Measurements from ENCODE around the gene RFX4. TPM values are rescaled to one million over a fixed set of nuclear protein-coding genes. Genes with fewer than 3 reads are reported as not detected.

The RFX4 gene
- total and polyA plus RNA-seq, 9 of the 15 experiments (the other 6 are each of a cell fraction or from before 2014, with no cell fraction given), result not detected

DNA sequence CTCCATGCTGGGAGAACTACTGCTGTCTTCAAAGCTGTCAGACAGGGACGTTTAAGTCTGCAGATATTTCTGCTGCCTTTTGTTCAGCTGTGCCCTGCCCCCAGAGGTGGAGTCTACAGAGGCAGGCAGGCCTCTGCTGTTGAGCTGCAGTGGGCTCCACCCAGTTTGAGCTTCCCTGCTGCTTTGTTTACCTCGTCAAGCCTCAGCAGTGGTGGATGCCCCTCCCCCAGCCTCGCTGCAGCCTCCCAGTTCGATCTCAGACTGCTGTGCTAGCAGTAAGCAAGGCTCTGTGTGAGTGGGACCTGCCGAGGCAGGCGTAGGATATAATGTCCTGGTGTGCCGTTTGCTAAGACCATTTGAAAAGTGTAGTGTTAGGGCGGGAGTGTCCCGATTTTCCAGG is 31.4 kb upstream of the RFX4 start:
- DNase-seq (ENCODE audit: extremely low read depth in 1 of 4, low spot score in 3 of 4) (peak in 2 of 4 experiments; percentile 14 to 59), FAIRE-seq (no peak), ATAC-seq (peak; percentile 60)
- Histone ChIP-seq H3K27me3 (ENCODE audit: control insufficient read depth in 2 of 2, insufficient read depth in 2 of 2, low read length in 2 of 2) (no peaks in the 10 kb centered on the region), H3K4me1 (replicated peaks in 1 of 2; ENCODE audit: control insufficient read depth in 2 of 2, insufficient read depth in 2 of 2, low read length in 2 of 2) (no peaks in the 10 kb centered on the region; a peak in 1 of 5 replicates), H3K27ac (ENCODE audit: extremely low read depth, low read depth, low read length) (no peak overlapping the region), H3K9me1 (ENCODE audit: control insufficient read depth, insufficient read depth, low read length) (no peaks in the 10 kb centered on the region), H3K79me2 (ENCODE audit: control insufficient read depth, insufficient read depth, low read length) (no peaks in the 10 kb centered on the region), H3K36me3 (ENCODE audit: control insufficient read depth, insufficient read depth, low read length) (no peaks in the 10 kb centered on the region), H3K9ac (ENCODE audit: insufficient read depth in 1 of 2, low read depth in 2 of 2, low read length in 2 of 2) (peak overlapping the region in 1 of 2 experiments; percentile 76; a peak in 1 of 4 replicates), H2AFZ (ENCODE audit: low read depth, low read length) (peak overlapping the region; percentile 40; the same call in 1 of the 2 replicates), H4K20me1 (replicated peaks; ENCODE audit: control insufficient read depth, insufficient read depth, low read length) (no peaks in the 10 kb centered on the region), H3K4me3 (no peak overlapping the region), H3K4me2 (ENCODE audit: insufficient read depth, low read length) (peak overlapping the region; percentile 68), H3K9me3 (replicated peaks; ENCODE audit: control insufficient read depth, insufficient read depth, low read depth, low read length) (0 out of 2 replicates have a peak, but pooled peaks cover 1% of the 10 kb centered on the region)
- no TSS peak for BruUV-seq (replicated peaks)
- ChIA-PET POLR2A (no interaction called here), CTCF (ENCODE audit: low intra/inter-chr PET ratio) (interaction anchor here (0.6 kb wide), 1 partner anchor 95 kb away, joined by 3 read pairs; no protein-coding TSS in a partner anchor)
- 1% methylated on average over 9 of the region's 9 CpGs for WGBS (ENCODE audit: insufficient coverage, low coverage, missing lambda C conversion rate)
- in situ Hi-C loops (cut with MboI), result no loop called here
- intact Hi-C loops (cut with micrococcal nuclease), result no loop called here
- peak in 1 of 2 experiments; percentile 59; a peak in 2 of 4 replicates for TF ChIP-seq FOXK2 (conservative IDR thresholded peaks at IDR 0.05 in 1 of 2, IDR thresholded peaks at IDR 0.05 in 1 of 2; ENCODE audit: low read depth in 2 of 2)
- TF ChIP-seq, protein P1, sequence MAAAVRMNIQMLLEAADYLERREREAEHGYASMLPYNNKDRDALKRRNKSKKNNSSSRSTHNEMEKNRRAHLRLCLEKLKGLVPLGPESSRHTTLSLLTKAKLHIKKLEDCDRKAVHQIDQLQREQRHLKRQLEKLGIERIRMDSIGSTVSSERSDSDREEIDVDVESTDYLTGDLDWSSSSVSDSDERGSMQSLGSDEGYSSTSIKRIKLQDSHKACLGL (CRISPR knock-in tag; IDR thresholded peaks at IDR 0.05; ENCODE audit: borderline replicate concordance, poor library complexity, severe bottlenecking), result no peak

DNA sequence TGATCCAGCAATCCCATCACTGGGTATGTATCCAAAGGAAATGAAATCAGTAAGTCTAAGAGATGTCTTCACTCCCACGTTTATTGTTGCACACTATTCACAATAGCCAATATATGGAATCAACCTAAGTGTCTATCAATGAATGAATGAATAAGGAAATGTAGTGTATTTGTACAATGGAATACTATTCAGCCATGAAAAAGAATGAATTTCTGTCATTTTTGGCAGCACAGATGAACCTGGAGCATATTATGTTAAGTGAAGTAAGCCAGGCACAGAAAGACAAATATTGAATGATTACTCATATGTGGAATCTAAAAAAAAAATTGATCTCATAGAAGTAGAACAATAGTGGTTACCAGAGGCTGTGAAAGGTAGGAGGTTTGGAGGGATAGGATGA is 30.6 kb upstream of the RFX4 start:
- ATAC-seq (no peak), DNase-seq (ENCODE audit: extremely low read depth in 1 of 4, low spot score in 3 of 4) (no peak), FAIRE-seq (no peak)
- no peaks in the 10 kb centered on the region for H3K27me3 ChIP-seq (ENCODE audit: control insufficient read depth in 2 of 2, insufficient read depth in 2 of 2, low read length in 2 of 2)
- CTCF ChIA-PET (ENCODE audit: low intra/inter-chr PET ratio), result no interaction called here
- no peak overlapping the region for H3K4me3 ChIP-seq
- H3K9me3 ChIP-seq (replicated peaks; ENCODE audit: control insufficient read depth, insufficient read depth, low read depth, low read length), result 0 out of 2 replicates have a peak, but pooled peaks cover 1% of the 10 kb centered on the region
- no peak overlapping the region for H3K27ac ChIP-seq (ENCODE audit: extremely low read depth, low read depth, low read length)
- no peaks in the 10 kb centered on the region for H3K79me2 ChIP-seq (ENCODE audit: control insufficient read depth, insufficient read depth, low read length)
- H3K9me1 ChIP-seq (ENCODE audit: control insufficient read depth, insufficient read depth, low read length), result no peaks in the 10 kb centered on the region
- H3K9ac ChIP-seq (ENCODE audit: insufficient read depth in 1 of 2, low read depth in 2 of 2, low read length in 2 of 2), result no peak overlapping the region
- POLR2A ChIA-PET, result no interaction called here
- no peak overlapping the region for H2AFZ ChIP-seq (ENCODE audit: low read depth, low read length)
- H4K20me1 ChIP-seq (replicated peaks; ENCODE audit: control insufficient read depth, insufficient read depth, low read length), result no peaks in the 10 kb centered on the region
- WGBS (ENCODE audit: insufficient coverage, low coverage, missing lambda C conversion rate), result 0% methylated on average over 1 of the region's 1 CpG
- in situ Hi-C loops (cut with MboI), result no loop called here
- no peaks in the 10 kb centered on the region; a peak in 1 of 5 replicates for H3K4me1 ChIP-seq (replicated peaks in 1 of 2; ENCODE audit: control insufficient read depth in 2 of 2, insufficient read depth in 2 of 2, low read length in 2 of 2)
- intact Hi-C loops (cut with micrococcal nuclease), result no loop called here
- no peaks in the 10 kb centered on the region for H3K36me3 ChIP-seq (ENCODE audit: control insufficient read depth, insufficient read depth, low read length)
- H3K4me2 ChIP-seq (ENCODE audit: insufficient read depth, low read length), result no peak overlapping the region
- BruUV-seq (replicated peaks), result no TSS peak
- TF ChIP-seq ZNF146 (CRISPR knock-in tag; IDR thresholded peaks at IDR 0.05; ENCODE audit: unreplicated experiment), result peak; percentile 59
- TF ChIP-seq ZNF347 (CRISPR knock-in tag; IDR thresholded peaks at IDR 0.05; ENCODE audit: low read depth), result no peak
- TF ChIP-seq, protein P2, sequence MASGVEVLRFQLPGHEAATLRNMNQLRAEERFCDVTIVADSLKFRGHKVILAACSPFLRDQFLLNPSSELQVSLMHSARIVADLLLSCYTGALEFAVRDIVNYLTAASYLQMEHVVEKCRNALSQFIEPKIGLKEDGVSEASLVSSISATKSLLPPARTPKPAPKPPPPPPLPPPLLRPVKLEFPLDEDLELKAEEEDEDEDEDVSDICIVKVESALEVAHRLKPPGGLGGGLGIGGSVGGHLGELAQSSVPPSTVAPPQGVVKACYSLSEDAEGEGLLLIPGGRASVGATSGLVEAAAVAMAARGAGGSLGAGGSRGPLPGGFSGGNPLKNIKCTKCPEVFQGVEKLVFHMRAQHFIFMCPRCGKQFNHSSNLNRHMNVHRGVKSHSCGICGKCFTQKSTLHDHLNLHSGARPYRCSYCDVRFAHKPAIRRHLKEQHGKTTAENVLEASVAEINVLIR (CRISPR knock-in tag; IDR thresholded peaks at IDR 0.05), result no peak
- TF ChIP-seq ZNF384 (IDR thresholded peaks at IDR 0.05; ENCODE audit: low read depth, low read length), result no peak
- peak; percentile 41 for TF ChIP-seq RBM25 (IDR thresholded peaks at IDR 0.05; ENCODE audit: low read depth, low read length, severe bottlenecking)
